ENCODE measurements around the gene BLID.

Gene BLID

DNA sequence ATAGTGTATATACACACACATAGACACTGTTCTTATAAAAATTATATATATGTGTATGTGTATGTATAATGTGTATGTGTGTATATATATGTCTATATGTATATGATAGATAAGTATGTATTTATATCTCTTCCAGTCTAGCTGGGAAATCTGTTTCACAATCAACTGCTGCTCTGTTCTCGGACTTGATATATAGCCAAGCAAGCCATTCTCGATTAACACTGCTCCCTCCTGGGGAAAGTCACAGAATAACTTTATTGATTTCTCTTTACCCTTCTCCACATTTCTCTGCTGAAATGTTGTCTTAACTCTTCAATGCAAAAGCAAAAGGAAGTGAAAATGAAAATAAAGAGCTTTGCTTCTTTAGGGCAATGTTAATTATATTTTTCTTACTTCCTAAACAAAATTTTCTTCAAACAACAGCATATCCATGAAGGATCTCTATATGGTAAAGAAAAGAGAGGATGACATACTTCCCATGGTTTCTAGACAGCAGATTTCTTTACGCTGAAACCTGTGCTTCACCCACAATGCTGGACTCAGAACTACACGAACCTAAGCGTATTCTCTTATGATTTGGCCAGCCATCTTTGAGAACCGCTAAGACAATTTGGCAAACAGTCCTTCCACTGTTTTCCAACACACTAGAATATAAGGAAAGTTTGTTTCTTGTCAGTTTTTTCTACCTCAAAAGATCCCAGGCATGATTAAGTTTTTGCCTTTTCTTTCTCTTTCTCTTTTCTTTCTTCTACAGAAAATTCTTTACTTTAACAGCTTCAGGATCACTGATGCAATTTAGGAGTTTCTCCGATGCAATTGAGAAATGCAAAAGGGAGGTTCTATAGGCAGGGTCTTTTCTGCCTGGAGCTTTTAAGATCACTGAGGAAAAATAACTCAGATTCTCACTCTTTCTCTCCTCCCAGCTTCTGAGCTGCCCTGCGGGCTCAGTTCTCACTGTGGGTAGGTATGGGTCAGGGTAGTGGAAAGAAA is 1.9 kb downstream of the BLID start:
- Mint-ChIP-seq H3K27ac (no peak overlapping the region), H3K36me3 (ENCODE audit: low read depth) (no peaks in the 10 kb centered on the region), H3K4me1 (no peaks in the 10 kb centered on the region), H3K27me3 (ENCODE audit: low read depth, poor library complexity) (no peaks in the 10 kb centered on the region), H3K4me3 (no peak overlapping the region), H3K9me3 (no peaks in the 10 kb centered on the region)
- DNase-seq: no peak
- TF ChIP-seq, protein P1, sequence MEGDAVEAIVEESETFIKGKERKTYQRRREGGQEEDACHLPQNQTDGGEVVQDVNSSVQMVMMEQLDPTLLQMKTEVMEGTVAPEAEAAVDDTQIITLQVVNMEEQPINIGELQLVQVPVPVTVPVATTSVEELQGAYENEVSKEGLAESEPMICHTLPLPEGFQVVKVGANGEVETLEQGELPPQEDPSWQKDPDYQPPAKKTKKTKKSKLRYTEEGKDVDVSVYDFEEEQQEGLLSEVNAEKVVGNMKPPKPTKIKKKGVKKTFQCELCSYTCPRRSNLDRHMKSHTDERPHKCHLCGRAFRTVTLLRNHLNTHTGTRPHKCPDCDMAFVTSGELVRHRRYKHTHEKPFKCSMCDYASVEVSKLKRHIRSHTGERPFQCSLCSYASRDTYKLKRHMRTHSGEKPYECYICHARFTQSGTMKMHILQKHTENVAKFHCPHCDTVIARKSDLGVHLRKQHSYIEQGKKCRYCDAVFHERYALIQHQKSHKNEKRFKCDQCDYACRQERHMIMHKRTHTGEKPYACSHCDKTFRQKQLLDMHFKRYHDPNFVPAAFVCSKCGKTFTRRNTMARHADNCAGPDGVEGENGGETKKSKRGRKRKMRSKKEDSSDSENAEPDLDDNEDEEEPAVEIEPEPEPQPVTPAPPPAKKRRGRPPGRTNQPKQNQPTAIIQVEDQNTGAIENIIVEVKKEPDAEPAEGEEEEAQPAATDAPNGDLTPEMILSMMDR (IDR thresholded peaks at IDR 0.05): no peak

GRCh38 chr11:122112470-122113365 is 3.3 kb downstream of the BLID start:
- H3K4me1 Mint-ChIP-seq: no peaks in the 10 kb centered on the region
- no peak for DNase-seq

DNA sequence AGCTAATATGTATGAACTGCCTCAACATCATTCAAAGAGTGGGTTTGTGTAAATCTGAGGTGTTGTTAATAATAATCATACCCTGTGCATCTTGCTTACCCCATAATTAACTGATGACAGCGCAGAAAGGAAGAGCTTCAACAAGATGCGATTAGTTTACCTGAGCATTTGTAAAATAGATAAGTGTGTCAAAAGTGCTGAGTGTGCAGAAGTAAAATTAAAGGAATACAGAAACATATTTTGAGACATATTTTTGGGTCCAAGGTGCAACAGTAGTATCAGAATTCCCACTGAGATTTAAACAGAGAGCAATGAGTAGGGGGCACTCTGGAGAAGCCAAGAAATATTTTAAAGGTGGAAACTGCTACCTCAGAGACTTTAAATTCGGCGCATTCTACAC is 6.1 kb downstream of the BLID start:
- H3K9me3 Mint-ChIP-seq: no peaks in the 10 kb centered on the region
- no peak for DNase-seq
- H3K4me1 Mint-ChIP-seq: no peaks in the 10 kb centered on the region
- H3K27me3 Mint-ChIP-seq (ENCODE audit: low read depth, poor library complexity): no peaks in the 10 kb centered on the region
- H3K4me3 Mint-ChIP-seq: no peak overlapping the region
- no peak overlapping the region for H3K27ac Mint-ChIP-seq
- no peaks in the 10 kb centered on the region for H3K36me3 Mint-ChIP-seq (ENCODE audit: low read depth)
- TF ChIP-seq, protein P1 (IDR thresholded peaks at IDR 0.05): no peak

More at GRCh38 chr11:122112470-122113365, 3.3 kb downstream of the BLID start:
- TF ChIP-seq, protein P1 (IDR thresholded peaks at IDR 0.05): no peak
- H3K9me3 Mint-ChIP-seq: no peaks in the 10 kb centered on the region
- H3K27me3 Mint-ChIP-seq (ENCODE audit: low read depth, poor library complexity): no peaks in the 10 kb centered on the region
- H3K27ac Mint-ChIP-seq: no peak overlapping the region
- H3K4me3 Mint-ChIP-seq: no peak overlapping the region
- no peaks in the 10 kb centered on the region for H3K36me3 Mint-ChIP-seq (ENCODE audit: low read depth)

DNA sequence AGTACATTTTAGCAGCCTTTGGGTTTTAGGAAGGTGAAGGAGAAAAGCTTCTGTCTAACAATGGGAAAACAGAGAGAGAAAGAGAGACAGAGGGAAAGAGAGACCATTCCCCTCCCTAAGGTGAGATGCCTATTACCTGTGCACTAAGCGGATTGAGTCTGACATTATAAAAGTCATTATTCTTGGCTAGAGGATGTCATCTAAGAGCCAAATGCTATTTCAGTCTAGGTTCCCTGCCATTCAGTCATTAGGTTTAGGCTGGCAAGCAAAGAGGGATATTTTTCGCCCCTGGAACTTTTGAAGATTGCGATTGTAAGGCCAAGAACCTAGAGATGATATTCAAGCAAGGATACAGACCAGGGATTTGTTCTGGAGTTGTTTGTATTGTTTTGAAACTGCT is 7.2 kb downstream of the BLID start:
- DNase-seq: no peak
- H3K4me3 Mint-ChIP-seq: no peak overlapping the region
- no peaks in the 10 kb centered on the region for H3K36me3 Mint-ChIP-seq (ENCODE audit: low read depth)
- H3K9me3 Mint-ChIP-seq: no peaks in the 10 kb centered on the region
- H3K27me3 Mint-ChIP-seq (ENCODE audit: low read depth, poor library complexity): peaks cover 3% of the 10 kb centered on the region
- H3K4me1 Mint-ChIP-seq: no peaks in the 10 kb centered on the region
- TF ChIP-seq, protein P1 (IDR thresholded peaks at IDR 0.05): no peak
- H3K27ac Mint-ChIP-seq: no peak overlapping the region

- TF ChIP-seq, protein P1 (IDR thresholded peaks at IDR 0.05): peak; percentile 70
- H3K4me3 Mint-ChIP-seq: no peak overlapping the region
- peak; percentile 56 for DNase-seq
- H3K9me3 Mint-ChIP-seq: no peaks in the 10 kb centered on the region
- H3K4me1 Mint-ChIP-seq: no peaks in the 10 kb centered on the region
- no peak overlapping the region for H3K27ac Mint-ChIP-seq
- peaks cover 3% of the 10 kb centered on the region for H3K27me3 Mint-ChIP-seq (ENCODE audit: low read depth, poor library complexity)
- H3K36me3 Mint-ChIP-seq (ENCODE audit: low read depth): no peaks in the 10 kb centered on the region
Observed at GRCh38 chr11:122108192-122108799, 7.7 kb downstream of the BLID start.

All from nephron progenitor cell (in vitro differentiated cells).